OCI-LY3 (cell line): ENCODE measurements around the gene NCOA3.

Experiments used
- H2AFZ ChIP-seq: fragments of 200-600, 300-600 bp; shearing (Covaris generic); 2 replicates; pipeline ENCODE4 v1.6.0; 2014; ENCODE audit warnings: antibody characterized with exemption, low read depth, low read length
- H3K27ac ChIP-seq: fragments of 200-600, 300-600 bp; sonication (generic); 2 replicates; pipeline ENCODE4 v1.5.1; 2014; ENCODE audit warnings: mild to moderate bottlenecking, low read length, moderate library complexity, mixed read lengths
- H3K27me3 ChIP-seq: fragments of 200-600, 300-600 bp; sonication (generic); 2 replicates; pipeline ENCODE4 v1.6.1; 2014; ENCODE audit warnings: low read depth, low read length, mixed read lengths
- H3K36me3 ChIP-seq: fragments of 200-600, 300-600 bp; sonication (generic); replicated peaks from 2 replicates; pipeline ENCODE3; 2014; ENCODE audit warnings: low read depth, low read length, mixed read lengths
- H3K4me1 ChIP-seq: fragments of 300-600, 200-600 bp; sonication (generic); 2 replicates; pipeline ENCODE4 v1.6.1; 2014; ENCODE audit warnings: low read length, mixed read lengths
- H3K4me2 ChIP-seq: fragments of 200-600, 300-600 bp; sonication (generic); 2 replicates; pipeline ENCODE4 v1.6.1; 2014; ENCODE audit warnings: low read length, mixed read lengths
- H3K4me3 ChIP-seq: fragments of 300-600, 200-600 bp; sonication (generic); 2 replicates; pipeline ENCODE4 v1.5.1; 2014; ENCODE audit warnings: antibody characterized with exemption, mild to moderate bottlenecking, low read length, moderate library complexity
- H3K79me2 ChIP-seq: fragments of 300-600, 200-600 bp; shearing (Covaris generic); 2 replicates; pipeline ENCODE4 v1.6.1; 2014; ENCODE audit warnings: mild to moderate bottlenecking, low read length, mixed read lengths
- H3K9ac ChIP-seq: fragments of 300-600, 200-600 bp; shearing (Covaris generic); 2 replicates; pipeline ENCODE4 v1.6.0; 2014; ENCODE audit warnings: mild to moderate bottlenecking, low read length, moderate library complexity
- H3K9me3 ChIP-seq: fragments of 200-600, 300-600 bp; shearing (Covaris generic); 2 replicates; pipeline ENCODE4 v1.6.1; 2014; ENCODE audit warnings: low read length, mixed read lengths; ENCODE audit not compliant: insufficient read depth
- H4K20me1 ChIP-seq: fragments of 200-600, 300-600 bp; sonication (generic); 2 replicates; pipeline ENCODE4 v1.6.1; 2016; ENCODE audit warnings: low read length, mixed read lengths; ENCODE audit not compliant: insufficient read depth
- EZH2phosphoT487 ChIP-seq: fragments of 200-600 bp; shearing (Covaris generic); IDR thresholded peaks from 2 replicates; pipeline ENCODE4 v1.6.1; 2018; ENCODE audit warnings: antibody characterized with exemption, mixed run types, low read depth
- TF ChIP-seq, protein P1 (sequence below): fragments of 200-600, 300-600 bp; sonication (generic); IDR thresholded peaks from 2 replicates; pipeline ENCODE4 v1.5.1; 2014; ENCODE audit warnings: antibody characterized with exemption, low read length, low read depth

The NCOA3 gene

DNA sequence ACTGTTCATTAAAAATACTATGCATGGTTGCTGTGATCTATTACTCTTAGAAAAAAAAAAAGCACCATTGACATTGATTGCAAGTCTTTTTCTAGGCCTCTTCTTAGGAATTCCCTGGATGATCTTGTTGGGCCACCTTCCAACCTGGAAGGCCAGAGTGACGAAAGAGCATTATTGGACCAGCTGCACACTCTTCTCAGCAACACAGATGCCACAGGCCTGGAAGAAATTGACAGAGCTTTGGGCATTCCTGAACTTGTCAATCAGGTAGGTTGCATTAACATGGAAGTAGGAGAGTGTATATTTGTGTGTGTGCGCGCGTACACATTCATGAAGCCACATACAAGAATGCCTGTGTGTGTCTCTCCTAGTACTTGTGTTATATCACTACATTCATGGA, 140.4 kb downstream of the NCOA3 start:
- H3K27me3 ChIP-seq = no peaks in the 10 kb centered on the region
- peaks cover 11% of the 10 kb centered on the region for H3K79me2 ChIP-seq
- no peak overlapping the region for H3K9ac ChIP-seq
- no peaks in the 10 kb centered on the region for H3K4me1 ChIP-seq
- no peaks in the 10 kb centered on the region for H3K9me3 ChIP-seq
- H4K20me1 ChIP-seq = peaks cover 31% of the 10 kb centered on the region
- no peak overlapping the region for H2AFZ ChIP-seq
- H3K4me2 ChIP-seq = no peak overlapping the region
- TF ChIP-seq, protein P1, sequence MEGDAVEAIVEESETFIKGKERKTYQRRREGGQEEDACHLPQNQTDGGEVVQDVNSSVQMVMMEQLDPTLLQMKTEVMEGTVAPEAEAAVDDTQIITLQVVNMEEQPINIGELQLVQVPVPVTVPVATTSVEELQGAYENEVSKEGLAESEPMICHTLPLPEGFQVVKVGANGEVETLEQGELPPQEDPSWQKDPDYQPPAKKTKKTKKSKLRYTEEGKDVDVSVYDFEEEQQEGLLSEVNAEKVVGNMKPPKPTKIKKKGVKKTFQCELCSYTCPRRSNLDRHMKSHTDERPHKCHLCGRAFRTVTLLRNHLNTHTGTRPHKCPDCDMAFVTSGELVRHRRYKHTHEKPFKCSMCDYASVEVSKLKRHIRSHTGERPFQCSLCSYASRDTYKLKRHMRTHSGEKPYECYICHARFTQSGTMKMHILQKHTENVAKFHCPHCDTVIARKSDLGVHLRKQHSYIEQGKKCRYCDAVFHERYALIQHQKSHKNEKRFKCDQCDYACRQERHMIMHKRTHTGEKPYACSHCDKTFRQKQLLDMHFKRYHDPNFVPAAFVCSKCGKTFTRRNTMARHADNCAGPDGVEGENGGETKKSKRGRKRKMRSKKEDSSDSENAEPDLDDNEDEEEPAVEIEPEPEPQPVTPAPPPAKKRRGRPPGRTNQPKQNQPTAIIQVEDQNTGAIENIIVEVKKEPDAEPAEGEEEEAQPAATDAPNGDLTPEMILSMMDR = no peak
- no peak for TF ChIP-seq EZH2phosphoT487
- no peak overlapping the region for H3K27ac ChIP-seq
- no peak overlapping the region for H3K4me3 ChIP-seq
- H3K36me3 ChIP-seq = peaks cover 81% of the 10 kb centered on the region

DNA sequence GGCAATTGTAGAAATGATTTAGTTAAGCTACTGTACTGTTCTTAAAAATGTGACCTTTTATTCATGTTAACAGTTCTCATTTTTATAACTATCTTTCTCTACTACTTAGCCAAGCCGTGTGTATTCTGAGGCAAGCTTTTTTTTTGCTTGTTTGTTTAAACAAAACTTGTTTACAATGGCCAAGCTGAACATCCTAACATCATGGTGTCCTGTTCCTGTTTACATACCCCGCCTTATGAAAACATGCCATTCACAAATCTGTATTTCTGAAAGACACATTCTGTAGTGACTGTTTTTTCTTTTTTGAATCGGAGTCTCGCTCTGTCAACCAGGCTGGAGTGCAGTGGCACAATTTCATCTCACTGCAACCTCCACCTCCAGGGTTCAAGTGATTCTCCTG, 140.9 kb downstream of the NCOA3 start:
- TF ChIP-seq EZH2phosphoT487 = no peak
- TF ChIP-seq, protein P1 = no peak
- Histone ChIP-seq H3K4me3 (no peak overlapping the region), H3K9ac (no peak overlapping the region), H3K9me3 (no peaks in the 10 kb centered on the region), H4K20me1 (peaks cover 34% of the 10 kb centered on the region), H3K27me3 (no peaks in the 10 kb centered on the region), H3K4me2 (no peak overlapping the region), H3K79me2 (peaks cover 11% of the 10 kb centered on the region), H3K36me3 (peaks cover 81% of the 10 kb centered on the region), H3K27ac (no peak overlapping the region), H3K4me1 (no peaks in the 10 kb centered on the region), H2AFZ (no peak overlapping the region)

DNA sequence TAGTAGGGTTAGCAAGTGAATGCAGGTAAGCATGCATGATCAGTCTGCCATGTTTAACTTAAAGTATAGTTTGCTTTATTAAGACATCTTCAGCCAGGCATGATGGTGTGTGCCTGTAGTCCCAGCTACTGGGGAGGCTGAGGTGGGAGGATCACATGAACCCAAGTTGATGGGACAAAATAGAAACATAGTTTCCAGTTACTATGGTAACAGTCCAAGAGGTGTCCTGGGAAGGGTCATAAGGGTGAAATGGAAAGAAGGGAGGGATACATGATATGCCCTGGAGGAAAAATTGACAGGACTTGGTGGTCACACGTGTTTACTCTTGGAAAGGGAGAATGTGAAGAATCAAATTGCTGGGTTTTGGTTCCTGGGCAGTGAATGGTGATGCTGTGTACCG, 143.9 kb downstream of the NCOA3 start:
- H3K9me3 ChIP-seq = no peaks in the 10 kb centered on the region
- no peak overlapping the region for H3K9ac ChIP-seq
- no peak overlapping the region for H2AFZ ChIP-seq
- no peak overlapping the region for H3K4me2 ChIP-seq
- H3K36me3 ChIP-seq = peaks cover 73% of the 10 kb centered on the region
- H3K27ac ChIP-seq = no peak overlapping the region
- no peak overlapping the region for H3K4me3 ChIP-seq
- peaks cover 23% of the 10 kb centered on the region for H4K20me1 ChIP-seq
- TF ChIP-seq, protein P1 = no peak
- no peak for TF ChIP-seq EZH2phosphoT487
- H3K27me3 ChIP-seq = no peaks in the 10 kb centered on the region
- peaks cover 3% of the 10 kb centered on the region; the same call in 1 of the 2 replicates for H3K79me2 ChIP-seq
- H3K4me1 ChIP-seq = no peaks in the 10 kb centered on the region

DNA sequence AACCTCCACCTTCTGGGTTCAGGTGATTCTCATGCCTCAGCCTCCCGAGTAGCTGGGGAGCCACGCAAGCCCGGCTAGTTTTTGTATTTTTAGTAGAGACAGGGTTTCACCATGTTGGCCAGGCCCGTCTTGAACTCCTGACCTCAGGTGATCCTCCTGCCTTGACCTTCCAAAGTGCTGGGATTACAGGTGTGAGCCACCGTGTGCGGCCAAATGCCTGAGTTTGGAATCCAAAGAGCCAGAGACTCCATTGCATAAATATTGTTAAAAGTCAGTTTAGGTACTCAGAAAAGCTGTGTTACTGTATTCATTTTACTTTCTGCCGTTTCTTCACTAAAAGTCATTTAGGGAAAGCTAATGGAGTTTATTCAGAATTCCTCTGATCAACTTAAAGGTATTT, 146.3 kb downstream of the NCOA3 start:
- TF ChIP-seq, protein P1 = no peak
- no peak for TF ChIP-seq EZH2phosphoT487
- Histone ChIP-seq H3K27me3 (no peaks in the 10 kb centered on the region), H3K4me1 (no peaks in the 10 kb centered on the region), H3K4me2 (no peak overlapping the region), H3K27ac (no peak overlapping the region), H3K79me2 (peaks cover 3% of the 10 kb centered on the region; the same call in 1 of the 2 replicates), H4K20me1 (peaks cover 29% of the 10 kb centered on the region), H3K9ac (no peak overlapping the region), H3K36me3 (peaks cover 78% of the 10 kb centered on the region), H2AFZ (no peak overlapping the region), H3K9me3 (no peaks in the 10 kb centered on the region), H3K4me3 (no peak overlapping the region)
